GM12872 (cell line): ENCODE results near the gene MSH5.

ENCODE experiments used
- CTCF ChIP-seq: IDR thresholded peaks from 3 replicates; pipeline ENCODE4 v1.5.1; 2011; ENCODE audit warnings: low read depth, mild to moderate bottlenecking, low read length, moderate library complexity; ENCODE audit not compliant: insufficient read depth

Gene MSH5

GRCh38 chr6:31761343-31761742 is 21.5 kb downstream of the MSH5 start:
- TF ChIP-seq CTCF, result no peak

GRCh38 chr6:31762356-31762755 is 22.6 kb downstream of the MSH5 start, which contains the start of gene SAPCD1:
TSS of gene SAPCD1 (plus strand) at chr6:31762656. CDS start at chr6:31763055, 399 bp downstream.
- TF ChIP-seq CTCF, result no peak

- TF ChIP-seq CTCF, result no peak
These were observed 23.2 kb downstream of the MSH5 start for GRCh38 chr6:31762878-31763618.

GRCh38 chr6:31763619-31763940 is 23.8 kb downstream of the MSH5 start:
- TF ChIP-seq CTCF, result no peak

GRCh38 chr6:31764198-31764597 is 24.4 kb downstream of the MSH5 start:
- TF ChIP-seq CTCF, result no peak

GRCh38 chr6:31765559-31765909 is 25.7 kb downstream of the MSH5 start:
- no peak for TF ChIP-seq CTCF

GRCh38 chr6:31765910-31766794 is 26.3 kb downstream of the MSH5 start:
- no peak for TF ChIP-seq CTCF
